ENCODE results near the gene MCCC1.

GRCh38 chr3:183028416-183028815 lies 70.9 kb downstream of the MCCC1 start:
- TF ChIP-seq, protein P1, sequence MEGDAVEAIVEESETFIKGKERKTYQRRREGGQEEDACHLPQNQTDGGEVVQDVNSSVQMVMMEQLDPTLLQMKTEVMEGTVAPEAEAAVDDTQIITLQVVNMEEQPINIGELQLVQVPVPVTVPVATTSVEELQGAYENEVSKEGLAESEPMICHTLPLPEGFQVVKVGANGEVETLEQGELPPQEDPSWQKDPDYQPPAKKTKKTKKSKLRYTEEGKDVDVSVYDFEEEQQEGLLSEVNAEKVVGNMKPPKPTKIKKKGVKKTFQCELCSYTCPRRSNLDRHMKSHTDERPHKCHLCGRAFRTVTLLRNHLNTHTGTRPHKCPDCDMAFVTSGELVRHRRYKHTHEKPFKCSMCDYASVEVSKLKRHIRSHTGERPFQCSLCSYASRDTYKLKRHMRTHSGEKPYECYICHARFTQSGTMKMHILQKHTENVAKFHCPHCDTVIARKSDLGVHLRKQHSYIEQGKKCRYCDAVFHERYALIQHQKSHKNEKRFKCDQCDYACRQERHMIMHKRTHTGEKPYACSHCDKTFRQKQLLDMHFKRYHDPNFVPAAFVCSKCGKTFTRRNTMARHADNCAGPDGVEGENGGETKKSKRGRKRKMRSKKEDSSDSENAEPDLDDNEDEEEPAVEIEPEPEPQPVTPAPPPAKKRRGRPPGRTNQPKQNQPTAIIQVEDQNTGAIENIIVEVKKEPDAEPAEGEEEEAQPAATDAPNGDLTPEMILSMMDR (tag by site-specific recombination; IDR thresholded peaks at IDR 0.05) = no peak
- TF ChIP-seq ZNF391 (tag by site-specific recombination; IDR thresholded peaks at IDR 0.05; ENCODE audit: borderline replicate concordance, low read depth) = no peak
- TF ChIP-seq ZNF184 (tag by site-specific recombination; IDR thresholded peaks at IDR 0.05) = no peak
- no peak for TF ChIP-seq TRIM28 (IDR thresholded peaks at IDR 0.05; ENCODE audit: borderline replicate concordance, low read length)
- TF ChIP-seq EGR2 (tag by site-specific recombination; IDR thresholded peaks at IDR 0.05; ENCODE audit: low read depth) = no peak
- TF ChIP-seq ZNF670 (tag by site-specific recombination; IDR thresholded peaks at IDR 0.05; ENCODE audit: low read depth) = no peak
- TF ChIP-seq ZNF571 (tag by site-specific recombination; IDR thresholded peaks at IDR 0.05) = no peak
- no peak for TF ChIP-seq ZBTB26 (tag by site-specific recombination; optimal IDR thresholded peaks at IDR 0.05)
- no peak for TF ChIP-seq ZNF639 (tag by site-specific recombination; IDR thresholded peaks at IDR 0.05)
- no peak for TF ChIP-seq ZNF239 (tag by site-specific recombination; IDR thresholded peaks at IDR 0.05)
- no peak for TF ChIP-seq ZNF585B (tag by site-specific recombination; IDR thresholded peaks at IDR 0.05)
